GM12878 (cell line): ENCODE data around the gene TSHR. TPM values are rescaled to one million over a fixed set of nuclear protein-coding genes. Genes with fewer than 3 reads are reported as not detected.

Experiments
- ATAC-seq: fragments of 200-7000 bp; cut with Tn5 transposase; 3 replicates; pipeline ENCODE4 v1.9.1; 2020; ENCODE audit warnings: mild to moderate bottlenecking, moderate library complexity
- BruUV-seq: library from RNA; stranded (reverse); fragments of 400-500 nt; replicated peaks from 2 replicates; lab custom pipeline; 2021; lab: Mats Ljungman, UMichigan
- CTCF ChIA-PET: fragments of 300-600 bp; sonication (Branson Sonifier 250); formaldehyde crosslinking; extraction: SDS; loops from one replicate; lab custom pipeline; 2021; ENCODE audit warnings: inconsistent platforms; lab: Yijun Ruan, JAX
- POLR2A ChIA-PET: fragments of 350-600 bp; formaldehyde crosslinking; extraction: SDS; loops from one replicate; lab custom pipeline; 2021; ENCODE audit warnings: inconsistent platforms; lab: Charles Lee
- RAD21 ChIA-PET: fragments of 300-600 bp; sonication (Branson Sonifier 250); formaldehyde crosslinking; loops from one replicate; lab custom pipeline; 2023; ENCODE audit warnings: antibody characterized with exemption; ENCODE audit not compliant: unreplicated experiment; lab: Charles Lee
- SMC1A ChIA-PET: fragments of 300-600 bp; sonication (Branson Sonifier 250); formaldehyde crosslinking; loops from one replicate; lab custom pipeline; 2023; ENCODE audit not compliant: unreplicated experiment, uncharacterized antibody; lab: Charles Lee
- DNase-seq: peaks from one replicate; pipeline ENCODE4 v3.0.0-alpha.2; 2011; ENCODE audit warnings: low read depth, low spot score
- FAIRE-seq: peaks from 3 replicates; lab custom pipeline; 2011; peaks lifted over from hg19 to GRCh38; lab: Jason Lieb, UNC
- H2AFZ ChIP-seq: 2 replicates; pipeline ENCODE4 v1.6.0; 2011; ENCODE audit warnings: low read depth, low read length, control low read depth; ENCODE audit not compliant: control insufficient read depth
- H3K27ac ChIP-seq: 2 replicates; pipeline ENCODE4 v1.5.1; 2011; ENCODE audit warnings: control low read depth; ENCODE audit not compliant: control insufficient read depth, insufficient read depth
- H3K27me3 ChIP-seq, 2 experiments: replicated peaks in 1 of 2; 2 replicates each; pipeline versions ENCODE4 v1.6.0 to v1.6.1; 2011; ENCODE audit warnings: low read length in 1 of 2; ENCODE audit not compliant: control insufficient read depth in 2 of 2, insufficient read depth in 2 of 2
- H3K36me3 ChIP-seq, 2 experiments: 2 replicates each; pipeline ENCODE4 v1.5.1; 2011; ENCODE audit warnings: low read length in 1 of 2; ENCODE audit not compliant: control insufficient read depth in 2 of 2, insufficient read depth in 2 of 2
- H3K4me1 ChIP-seq: 2 replicates; pipeline ENCODE4 v1.6.1; 2011; ENCODE audit warnings: mild to moderate bottlenecking, low read length, moderate library complexity, mixed read lengths; ENCODE audit not compliant: control insufficient read depth, insufficient read depth
- H3K4me2 ChIP-seq: 2 replicates; pipeline ENCODE4 v1.6.0; 2011; ENCODE audit warnings: control low read depth; ENCODE audit not compliant: control insufficient read depth, insufficient read depth
- H3K4me3 ChIP-seq: fragments of 200-600 bp; sonication (generic); 2 replicates; pipeline ENCODE4 v1.5.1; 2016
- H3K79me2 ChIP-seq: 2 replicates; pipeline ENCODE4 v1.6.0; 2011; ENCODE audit warnings: low read length; ENCODE audit not compliant: control insufficient read depth, insufficient read depth
- H3K9ac ChIP-seq: 2 replicates; pipeline ENCODE4 v1.8.0; 2011; ENCODE audit warnings: low read length, control low read depth, mixed read lengths; ENCODE audit not compliant: control insufficient read depth, insufficient read depth
- H3K9me3 ChIP-seq: replicated peaks from 3 replicates; pipeline ENCODE4 v1.5.1; 2011; ENCODE audit warnings: mild to moderate bottlenecking, low read length; ENCODE audit not compliant: control insufficient read depth, insufficient read depth
- H4K20me1 ChIP-seq: 2 replicates; pipeline ENCODE4 v1.6.0; 2011; ENCODE audit not compliant: control insufficient read depth, insufficient read depth
- EP300 ChIP-seq, 2 experiments: fragments of 150-350 bp in 1 of 2; IDR thresholded peaks; 2 replicates each; pipeline ENCODE4 v1.6.1; 2011 to 2012; ENCODE audit warnings: low read depth in 2 of 2, low read length in 2 of 2, borderline replicate concordance in 1 of 2, improper control_type of control experiment in 1 of 2, inconsistent platforms in 1 of 2; ENCODE audit not compliant: control insufficient read depth in 1 of 2
- HDAC6 ChIP-seq: fragments of 200-600 bp; sonication (generic); IDR thresholded peaks from one replicate; pipeline ENCODE4 v1.8.0; 2017; ENCODE audit warnings: antibody characterized with exemption; ENCODE audit not compliant: unreplicated experiment
- NR2C1 ChIP-seq: fragments of 450-650 bp; IDR thresholded peaks from 2 replicates; pipeline ENCODE4 v1.6.1; 2017; ENCODE audit warnings: antibody characterized with exemption, mild to moderate bottlenecking, moderate library complexity
- NRF1 ChIP-seq: conservative IDR thresholded peaks from 2 replicates; pipeline ENCODE4 v1.6.1; 2011; ENCODE audit warnings: mild to moderate bottlenecking, low read depth, low read length, improper control_type of control experiment
- PAX8 ChIP-seq: fragments of 450-650 bp; IDR thresholded peaks from 2 replicates; pipeline ENCODE4 v1.6.1; 2017; ENCODE audit warnings: mild to moderate bottlenecking, moderate library complexity
- RELA ChIP-seq: fragments of 450-650 bp; IDR thresholded peaks from 2 replicates; pipeline ENCODE4 v1.8.0; 2014; ENCODE audit warnings: borderline replicate concordance; ENCODE audit not compliant: partially characterized antibody
- RFX5 ChIP-seq: IDR thresholded peaks from 2 replicates; pipeline ENCODE4 v1.6.1; 2011; ENCODE audit warnings: low read depth, low read length, improper control_type of control experiment
- SMARCA5 ChIP-seq: fragments of 450-650 bp; IDR thresholded peaks from 2 replicates; pipeline ENCODE4 v1.6.1; 2017; ENCODE audit warnings: mild to moderate bottlenecking
- TCF7 ChIP-seq: IDR thresholded peaks from 2 replicates; pipeline ENCODE4 v1.6.1; 2014; ENCODE audit warnings: antibody characterized with exemption, borderline replicate concordance
- ZSCAN29 ChIP-seq: fragments of 450-650 bp; IDR thresholded peaks from 2 replicates; pipeline ENCODE4 v1.6.1; 2017; ENCODE audit warnings: mild to moderate bottlenecking, moderate library complexity
- WGBS: methylation state at CpG from one replicate; pipeline ENCODE4 v1.1.6; 2016; ENCODE audit warnings: low lambda C conversion rate; ENCODE audit not compliant: insufficient replicate concordance, insufficient coverage; ENCODE audit errors: missing lambda C conversion rate; 5-methylcytosine and 5-hydroxymethylcytosine counted together
- in situ Hi-C: fragments of 300-500 bp; cut with MboI; formaldehyde crosslinking; loops from 9 replicates; pipeline ENCODE4 v1.14.3; 2018; ENCODE audit warnings: mixed read lengths
- intact Hi-C: fragments of 100-400 bp; cut with micrococcal nuclease; formaldehyde crosslinking; loops from one replicate; pipeline ENCODE4 v1.14.2; 2022; ENCODE audit not compliant: unreplicated experiment
- polyA plus RNA-seq, 11 experiments: library from polyadenylated mRNA; depleted of rRNA in 4 of 11; unstranded in 6 of 11; stranded (reverse) in 5 of 11; fragments of >200 nt; fragmentation: Nextera tagmentation in 4 of 11; fragmentation: Illumina TruSeq in 1 of 11; extraction: Ambion mirVana in 4 of 11; extraction: Trizol in 1 of 11; gene quantifications; 1 replicate in 1 of 11; 2 replicates in 10 of 11; pipeline versions ENCODE4 v1.2.1 to v1.2.3, GENCODE V29; 2011 to 2016; ENCODE audit warnings: inconsistent platforms in 2 of 11, missing spikeins in 2 of 11, low read depth in 1 of 11
- total RNA-seq, 4 experiments: library from RNA; depleted of rRNA in 3 of 4; stranded (reverse); fragments of >200 nt in 3 of 4; fragmentation: Illumina TruSeq in 1 of 4; extraction: Trizol in 1 of 4; gene quantifications; 2 replicates each; pipeline versions ENCODE4 v1.2.1 to v1.2.3, GENCODE V29; 2013 to 2021
- TF ChIP-seq, protein P1 (sequence below): IDR thresholded peaks from 2 replicates; pipeline ENCODE4 v1.6.1; 2011; ENCODE audit warnings: borderline replicate concordance, low read depth, mild to moderate bottlenecking, moderate library complexity, mixed read lengths, low read length; ENCODE audit not compliant: insufficient read depth; ENCODE audit errors: extremely low read length
- TF ChIP-seq, protein P2 (sequence below): fragments of 450-650 bp; IDR thresholded peaks from 2 replicates; pipeline ENCODE4 v1.6.1; 2018; ENCODE audit warnings: borderline replicate concordance, mild to moderate bottlenecking; ENCODE audit not compliant: partially characterized antibody

Gene TSHR
- total and polyA plus RNA-seq, 10 of the 15 experiments (the other 5 are each of a cell fraction or from before 2014, with no cell fraction given), result 0.06 to 0.31 TPM; not detected in 8

DNA sequence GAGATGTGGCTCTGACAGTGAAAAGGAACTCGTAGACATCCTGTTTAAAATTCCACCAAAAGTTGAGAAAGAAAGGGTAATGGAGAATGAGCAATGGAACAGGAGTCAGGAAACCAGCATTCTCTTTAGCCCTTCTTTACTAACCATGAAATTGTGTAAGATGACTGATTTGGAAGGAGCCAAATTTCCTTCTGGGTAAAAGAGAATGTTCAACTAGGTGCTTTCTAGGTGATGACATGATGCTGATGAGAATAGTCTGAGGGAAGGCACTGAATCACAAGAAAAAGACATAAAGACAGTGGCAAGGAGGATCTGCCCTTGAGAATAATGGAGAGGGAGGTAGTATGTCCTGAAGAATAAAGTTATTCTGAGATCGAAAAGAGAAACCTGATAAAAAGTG is 2.2 kb downstream of the TSHR start:
- Histone ChIP-seq H3K9me3 (no peaks in the 10 kb centered on the region; the same call in 2 of the 3 replicates), H3K4me1 (peaks cover 18% of the 10 kb centered on the region), H4K20me1 (no peaks in the 10 kb centered on the region), H3K4me2 (no peak overlapping the region), H3K27me3 (peaks cover 0 to 5% of the 10 kb centered on the region in 2 experiments; a peak in 2 of 4 replicates), H3K4me3 (no peak overlapping the region), H2AFZ (no peak overlapping the region), H3K9ac (no peak overlapping the region), H3K36me3 (no peaks in the 10 kb centered on the region), H3K27ac (no peak overlapping the region), H3K79me2 (no peaks in the 10 kb centered on the region)
- ChIA-PET POLR2A (interaction anchor here (1.7 kb wide), 1 partner anchor 30 kb away, joined by 3 read pairs; no protein-coding TSS in a partner anchor), CTCF (interaction anchor here (0.6 to 11.6 kb wide), 8 partner anchors 11 to 1924 kb away, joined by 3 to 178 read pairs (median 4); no protein-coding TSS in a partner anchor), RAD21 (interaction anchor here (0.6 to 6.9 kb wide), 2 partner anchors 21 to 30 kb away, joined by 4 to 64 read pairs; no protein-coding TSS in a partner anchor), SMC1A (interaction anchor here (0.6 to 3.3 kb wide), 6 partner anchors 11 to 617 kb away, joined by 3 to 55 read pairs (median 6); no protein-coding TSS in a partner anchor)
- BruUV-seq, result no TSS peak
- in situ Hi-C loops (loop anchor here (5.0 kb wide), 2 partner anchors 205 to 510 kb away; no protein-coding TSS in a partner anchor), intact Hi-C loops (loop anchor here (2.0 kb wide), 1 partner anchor 261 kb away; no protein-coding TSS in a partner anchor)
- WGBS, result 66% methylated on average over 2 of the region's 2 CpGs
- FAIRE-seq (no peak), ATAC-seq (no peak), DNase-seq (no peak)
- TF ChIP-seq TCF7, result no peak
- TF ChIP-seq SMARCA5, result no peak
- no peak for TF ChIP-seq RELA

DNA sequence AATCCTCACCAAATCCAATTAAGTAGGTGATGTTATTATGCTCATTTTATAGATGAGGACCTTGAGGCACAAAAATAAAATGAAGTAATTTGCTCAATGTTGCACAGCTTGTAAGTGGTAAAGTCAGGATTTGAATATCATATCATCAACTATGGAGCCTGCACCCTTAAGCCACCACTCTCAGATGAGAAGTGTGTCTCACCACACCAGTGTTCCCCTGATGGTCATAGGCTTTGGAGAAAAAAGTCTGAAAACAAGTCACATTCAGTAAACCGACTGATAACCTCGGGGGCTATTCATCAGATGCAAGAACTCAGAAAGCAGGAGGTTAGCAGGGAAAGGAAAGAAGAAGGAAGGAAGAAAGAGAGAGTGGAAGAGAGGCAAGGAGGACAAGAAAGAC is 2.8 kb downstream of the TSHR start:
- Histone ChIP-seq H2AFZ (no peak overlapping the region), H4K20me1 (no peaks in the 10 kb centered on the region), H3K9ac (no peak overlapping the region), H3K27me3 (peaks cover 0 to 5% of the 10 kb centered on the region in 2 experiments; a peak in 2 of 4 replicates), H3K9me3 (no peaks in the 10 kb centered on the region; the same call in 2 of the 3 replicates), H3K36me3 (no peaks in the 10 kb centered on the region), H3K4me3 (no peak overlapping the region), H3K4me1 (peaks cover 18% of the 10 kb centered on the region), H3K27ac (no peak overlapping the region), H3K79me2 (no peaks in the 10 kb centered on the region), H3K4me2 (no peak overlapping the region)
- ChIA-PET CTCF (interaction anchor here (0.6 to 11.6 kb wide), 6 partner anchors 15 to 1925 kb away, joined by 3 to 178 read pairs (median 4); no protein-coding TSS in a partner anchor), RAD21 (interaction anchor here (0.6 to 6.9 kb wide), 4 partner anchors 20 to 507 kb away, joined by 3 to 64 read pairs (median 4); no protein-coding TSS in a partner anchor), SMC1A (interaction anchor here (1.2 to 2.9 kb wide), 4 partner anchors 10 to 213 kb away, joined by 4 to 24 read pairs (median 8); no protein-coding TSS in a partner anchor), POLR2A (interaction anchor here (1.7 kb wide), 1 partner anchor 29 kb away, joined by 3 read pairs; no protein-coding TSS in a partner anchor)
- no TSS peak for BruUV-seq
- FAIRE-seq (no peak), DNase-seq (no peak), ATAC-seq (no peak)
- in situ Hi-C loops, result loop anchor here (5.0 kb wide), 2 partner anchors 204 to 509 kb away; no protein-coding TSS in a partner anchor
- WGBS, result 88% methylated on average over 2 of the region's 2 CpGs
- intact Hi-C loops, result loop anchor here (2.0 kb wide), 1 partner anchor 261 kb away; no protein-coding TSS in a partner anchor
- TF ChIP-seq EP300 (IDR thresholded peaks at IDR 0.05; ENCODE audit: borderline replicate concordance in 1 of 2, control insufficient read depth in 1 of 2, low read depth in 2 of 2, low read length in 2 of 2), result no peak
- TF ChIP-seq RFX5, result no peak
- TF ChIP-seq PAX8, result no peak
- no peak for TF ChIP-seq ZSCAN29
- TF ChIP-seq NR2C1, result no peak
- TF ChIP-seq, protein P1, sequence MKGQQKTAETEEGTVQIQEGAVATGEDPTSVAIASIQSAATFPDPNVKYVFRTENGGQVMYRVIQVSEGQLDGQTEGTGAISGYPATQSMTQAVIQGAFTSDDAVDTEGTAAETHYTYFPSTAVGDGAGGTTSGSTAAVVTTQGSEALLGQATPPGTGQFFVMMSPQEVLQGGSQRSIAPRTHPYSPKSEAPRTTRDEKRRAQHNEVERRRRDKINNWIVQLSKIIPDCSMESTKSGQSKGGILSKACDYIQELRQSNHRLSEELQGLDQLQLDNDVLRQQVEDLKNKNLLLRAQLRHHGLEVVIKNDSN, result no peak
- TF ChIP-seq HDAC6, result no peak
- no peak for TF ChIP-seq NRF1
- TF ChIP-seq, protein P2, sequence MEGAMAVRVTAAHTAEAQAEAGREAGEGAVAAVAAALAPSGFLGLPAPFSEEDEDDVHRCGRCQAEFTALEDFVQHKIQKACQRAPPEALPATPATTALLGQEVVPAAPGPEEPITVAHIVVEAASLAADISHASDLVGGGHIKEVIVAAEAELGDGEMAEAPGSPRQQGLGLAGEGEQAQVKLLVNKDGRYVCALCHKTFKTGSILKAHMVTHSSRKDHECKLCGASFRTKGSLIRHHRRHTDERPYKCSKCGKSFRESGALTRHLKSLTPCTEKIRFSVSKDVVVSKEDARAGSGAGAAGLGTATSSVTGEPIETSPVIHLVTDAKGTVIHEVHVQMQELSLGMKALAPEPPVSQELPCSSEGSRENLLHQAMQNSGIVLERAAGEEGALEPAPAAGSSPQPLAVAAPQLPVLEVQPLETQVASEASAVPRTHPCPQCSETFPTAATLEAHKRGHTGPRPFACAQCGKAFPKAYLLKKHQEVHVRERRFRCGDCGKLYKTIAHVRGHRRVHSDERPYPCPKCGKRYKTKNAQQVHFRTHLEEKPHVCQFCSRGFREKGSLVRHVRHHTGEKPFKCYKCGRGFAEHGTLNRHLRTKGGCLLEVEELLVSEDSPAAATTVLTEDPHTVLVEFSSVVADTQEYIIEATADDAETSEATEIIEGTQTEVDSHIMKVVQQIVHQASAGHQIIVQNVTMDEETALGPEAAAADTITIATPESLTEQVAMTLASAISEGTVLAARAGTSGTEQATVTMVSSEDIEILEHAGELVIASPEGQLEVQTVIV, result no peak
